Measurements from ENCODE around the gene SNX8. TPM values are rescaled to one million over a fixed set of nuclear protein-coding genes. Genes with fewer than 3 reads are reported as not detected.
A peak's percentile ranks its signal among the peaks of the same experiment; 100 is the strongest.

Gene SNX8
- polyA plus RNA-seq, 1 donor: 29.2 TPM

GRCh38 chr7:2245883-2246675 is 68.2 kb downstream of the SNX8 start:
- DNase-seq (ENCODE audit: low read depth): no peak

GRCh38 chr7:2244404-2244995 is 69.7 kb downstream of the SNX8 start:
- DNase-seq (ENCODE audit: low read depth): no peak

GRCh38 chr7:2243458-2243857 is 70.8 kb downstream of the SNX8 start:
- no peak for DNase-seq (ENCODE audit: low read depth)

- no peak for DNase-seq (ENCODE audit: low read depth)
These were observed 71.5 kb downstream of the SNX8 start for GRCh38 chr7:2242541-2243429.

GRCh38 chr7:2241580-2242540 is 72.4 kb downstream of the SNX8 start, which contains the start of the genes MRM2 and NUDT1:
MRM2 (minus strand) TSS chr7:2242205; CDS start chr7:2242169, 36 bp downstream.
NUDT1 (plus strand) TSS chr7:2242226; CDS start chr7:2244575, 2,349 bp downstream.
- DNase-seq (ENCODE audit: low read depth): no peak

- no peak for DNase-seq (ENCODE audit: low read depth)
These were observed 75.0 kb downstream of the SNX8 start for GRCh38 chr7:2239242-2239641.

- no peak for DNase-seq (ENCODE audit: low read depth)
These were observed 77.1 kb downstream of the SNX8 start for GRCh38 chr7:2237109-2237602.

- DNase-seq (ENCODE audit: low read depth): no peak
These were observed 80.3 kb downstream of the SNX8 start for GRCh38 chr7:2233926-2234325.

GRCh38 chr7:2232766-2233520 is 81.3 kb downstream of the SNX8 start, which contains the start of gene MAD1L1:
MAD1L1 (minus strand) TSS chr7:2232945; CDS start chr7:2230133, 2,812 bp downstream.
- DNase-seq (ENCODE audit: low read depth): peak; percentile 75

GRCh38 chr7:2231992-2232765 is 82.1 kb downstream of the SNX8 start:
- no peak for DNase-seq (ENCODE audit: low read depth)

GRCh38 chr7:2230882-2231281 is 83.4 kb downstream of the SNX8 start:
- DNase-seq (ENCODE audit: low read depth): no peak

- DNase-seq (ENCODE audit: low read depth): no peak
These were observed 84.0 kb downstream of the SNX8 start for GRCh38 chr7:2230226-2230625.

- no peak for DNase-seq (ENCODE audit: low read depth)
These were observed 84.8 kb downstream of the SNX8 start for GRCh38 chr7:2229467-2229866.

GRCh38 chr7:2228921-2229320 is 85.3 kb downstream of the SNX8 start:
- DNase-seq (ENCODE audit: low read depth): no peak

- DNase-seq (ENCODE audit: low read depth): no peak
These were observed 86.5 kb downstream of the SNX8 start for GRCh38 chr7:2227699-2228098.

GRCh38 chr7:2225830-2226229 is 88.4 kb downstream of the SNX8 start:
- DNase-seq (ENCODE audit: low read depth): no peak

- no peak for DNase-seq (ENCODE audit: low read depth)
These were observed 88.9 kb downstream of the SNX8 start for GRCh38 chr7:2225336-2225735.

GRCh38 chr7:2224934-2225333 is 89.3 kb downstream of the SNX8 start:
- DNase-seq (ENCODE audit: low read depth): no peak

- no peak for DNase-seq (ENCODE audit: low read depth)
These were observed 89.7 kb downstream of the SNX8 start for GRCh38 chr7:2224491-2224928.
